Breast epithelium (tissue), 3 donors: Measurements from ENCODE around the gene PARP1.

Source experiments
- POLR2A ChIP-seq: fragments of 450-650 bp; IDR thresholded peaks from one replicate; pipeline ENCODE4 v1.6.1; 2016; ENCODE audit warnings: antibody characterized with exemption, mild to moderate bottlenecking, moderate library complexity
- POLR2AphosphoS5 ChIP-seq, 3 donors: sonication (generic); formaldehyde crosslinking; IDR thresholded peaks; one replicate each; pipeline ENCODE4 v1.6.1; 2017; ENCODE audit warnings: antibody characterized with exemption in 3 of 3
- TF ChIP-seq, protein P1 (sequence below), 3 donors: fragments of 450-650 bp; IDR thresholded peaks; one replicate each; pipeline ENCODE4 v1.5.1; 2016 to 2017; ENCODE audit warnings: antibody characterized with exemption in 3 of 3, mild to moderate bottlenecking in 3 of 3, moderate library complexity in 3 of 3

DNA sequence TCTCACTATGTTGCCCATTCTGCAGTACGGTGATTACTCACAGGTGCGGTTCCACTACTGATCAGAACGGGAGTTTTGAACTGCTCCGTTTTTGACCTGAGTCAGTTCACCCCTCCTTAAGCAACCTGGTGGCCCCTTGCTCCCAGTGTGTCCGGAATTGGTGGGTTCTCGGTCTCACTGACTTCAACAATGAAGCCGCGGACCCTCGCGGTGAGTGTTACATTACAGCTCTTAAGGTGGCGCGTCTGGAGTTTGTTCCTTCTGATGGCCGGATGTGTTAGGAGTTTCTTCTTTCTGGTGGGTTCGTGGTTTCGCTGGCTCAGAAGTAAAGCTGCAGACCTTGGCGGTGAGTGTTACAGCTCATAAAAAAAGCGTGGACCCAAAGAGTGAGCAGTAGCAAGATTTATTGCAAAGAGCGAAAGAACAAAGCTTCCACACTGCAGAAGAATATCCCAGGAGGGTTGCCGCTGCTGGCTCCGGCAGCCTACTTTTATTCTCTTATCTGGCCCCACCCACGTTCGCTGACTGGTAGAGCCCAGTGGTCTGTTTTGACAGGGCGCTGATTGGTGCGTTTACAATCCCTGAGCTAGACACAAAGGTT is 17.6 kb upstream of the PARP1 start:
- TF ChIP-seq POLR2A (no peak), POLR2AphosphoS5 (IDR thresholded peaks at IDR 0.05) (no peak)
- TF ChIP-seq, protein P1, sequence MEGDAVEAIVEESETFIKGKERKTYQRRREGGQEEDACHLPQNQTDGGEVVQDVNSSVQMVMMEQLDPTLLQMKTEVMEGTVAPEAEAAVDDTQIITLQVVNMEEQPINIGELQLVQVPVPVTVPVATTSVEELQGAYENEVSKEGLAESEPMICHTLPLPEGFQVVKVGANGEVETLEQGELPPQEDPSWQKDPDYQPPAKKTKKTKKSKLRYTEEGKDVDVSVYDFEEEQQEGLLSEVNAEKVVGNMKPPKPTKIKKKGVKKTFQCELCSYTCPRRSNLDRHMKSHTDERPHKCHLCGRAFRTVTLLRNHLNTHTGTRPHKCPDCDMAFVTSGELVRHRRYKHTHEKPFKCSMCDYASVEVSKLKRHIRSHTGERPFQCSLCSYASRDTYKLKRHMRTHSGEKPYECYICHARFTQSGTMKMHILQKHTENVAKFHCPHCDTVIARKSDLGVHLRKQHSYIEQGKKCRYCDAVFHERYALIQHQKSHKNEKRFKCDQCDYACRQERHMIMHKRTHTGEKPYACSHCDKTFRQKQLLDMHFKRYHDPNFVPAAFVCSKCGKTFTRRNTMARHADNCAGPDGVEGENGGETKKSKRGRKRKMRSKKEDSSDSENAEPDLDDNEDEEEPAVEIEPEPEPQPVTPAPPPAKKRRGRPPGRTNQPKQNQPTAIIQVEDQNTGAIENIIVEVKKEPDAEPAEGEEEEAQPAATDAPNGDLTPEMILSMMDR (IDR thresholded peaks at IDR 0.05), result no peak
